HL-60 (cell line): ENCODE data around the gene RSRP1.

ENCODE experiments used
- CTCF ChIP-seq: IDR thresholded peaks from one replicate; pipeline ENCODE4 v1.5.1; 2011; ENCODE audit warnings: low read length, control low read depth, inconsistent platforms; ENCODE audit not compliant: insufficient read depth
- GABPA ChIP-seq: IDR thresholded peaks from 2 replicates; pipeline ENCODE4 v1.6.1; 2012; ENCODE audit warnings: low read depth
- POLR2AphosphoS5 ChIP-seq: IDR thresholded peaks from 2 replicates; pipeline ENCODE4 v1.6.1; 2012; ENCODE audit warnings: low read depth
- REST ChIP-seq: IDR thresholded peaks from 2 replicates; pipeline ENCODE4 v1.6.1; 2012; ENCODE audit warnings: low read depth; ENCODE audit not compliant: insufficient replicate concordance

- TF ChIP-seq CTCF (no peak), GABPA (no peak), REST (no peak), POLR2AphosphoS5 (no peak)
These were observed 26.6 kb downstream of the RSRP1 start for GRCh38 chr1:25220666-25221065.
